C4-2B (cell line): ENCODE results near the gene CEACAM5.

Experiments
- H3K27ac ChIP-seq: fragments of 450-650 bp; 2 replicates; pipeline ENCODE4 v1.5.1; 2017
- CTCF ChIP-seq: fragments of 450-650 bp; conservative IDR thresholded peaks from 2 replicates; pipeline ENCODE4 v1.5.1; 2017; ENCODE audit warnings: mild to moderate bottlenecking
- ZFX ChIP-seq: fragments of 450-650 bp; IDR thresholded peaks from 2 replicates; pipeline ENCODE4 v1.6.1; 2017

CEACAM5 gene

GRCh38 chr19:41695745-41696144 lies 12.7 kb upstream of the CEACAM5 start:
- TF ChIP-seq ZFX (no peak), CTCF (no peak)

GRCh38 chr19:41696402-41697197 lies 11.8 kb upstream of the CEACAM5 start:
- no peak overlapping the region for H3K27ac ChIP-seq
- no peak for TF ChIP-seq ZFX
- no peak for TF ChIP-seq CTCF

More at GRCh38 chr19:41695745-41696144, 12.7 kb upstream of the CEACAM5 start:
- no peak overlapping the region for H3K27ac ChIP-seq

- no peak overlapping the region for H3K27ac ChIP-seq
- TF ChIP-seq ZFX (no peak), CTCF (no peak)
Measured at GRCh38 chr19:41697198-41697855, 11.1 kb upstream of the CEACAM5 start.

GRCh38 chr19:41698746-41699230 lies 9.6 kb upstream of the CEACAM5 start:
- no peak for TF ChIP-seq ZFX
- no peak for TF ChIP-seq CTCF
- no peak overlapping the region for H3K27ac ChIP-seq

- H3K27ac ChIP-seq, result no peak overlapping the region
- TF ChIP-seq ZFX (no peak), CTCF (no peak)
Measured at GRCh38 chr19:41699231-41699967, 9.0 kb upstream of the CEACAM5 start.

- TF ChIP-seq ZFX, result no peak
- no peak for TF ChIP-seq CTCF
- H3K27ac ChIP-seq, result no peak overlapping the region
Measured at GRCh38 chr19:41699968-41700323, 8.5 kb upstream of the CEACAM5 start.
